Measurements from ENCODE around the gene PLAC8. TPM values are rescaled to one million over a fixed set of nuclear protein-coding genes. Genes with fewer than 3 reads are reported as not detected.

PLAC8 gene
- total and polyA plus RNA-seq, 5 donors from 2014 or later, result 70.0 to 236 (median 148) TPM

Other genes with a start within 250 kb of the PLAC8 start
- gene SEC31A, start 223.6 kb downstream of the PLAC8 start, total RNA-seq, result 130 TPM
- 100 to 1,000 TPM; 101 to 123 (median 117) TPM for gene SEC31A, start 223.6 kb downstream of the PLAC8 start, polyA plus RNA-seq
- 2.3 TPM for gene THAP9, start 214.0 kb downstream of the PLAC8 start, total RNA-seq
- gene THAP9, start 214.0 kb downstream of the PLAC8 start, polyA plus RNA-seq, result 1 to 10 TPM in 2 of 4 donors, under 1 TPM in 2; 0.37 to 2.0 (median 1.4) TPM
- 13.5 TPM for gene LIN54, start 103.9 kb downstream of the PLAC8 start, total RNA-seq
- 10 to 100 TPM in 3 of 4 donors, 1 to 10 TPM in 1; 9.3 to 11.7 (median 10.9) TPM for gene LIN54, start 103.9 kb downstream of the PLAC8 start, polyA plus RNA-seq
- 25.3 TPM for gene COPS4, start 79.5 kb downstream of the PLAC8 start, total RNA-seq
- gene COPS4, start 79.5 kb downstream of the PLAC8 start, polyA plus RNA-seq, result 10 to 100 TPM; 59.1 to 76.8 (median 63.6) TPM
- gene COQ2, start 170.1 kb upstream of the PLAC8 start, total RNA-seq, result 3.9 TPM
- gene COQ2, start 170.1 kb upstream of the PLAC8 start, polyA plus RNA-seq, result 1 to 10 TPM; 5.8 to 8.8 (median 8.1) TPM
- 9.1 TPM for gene HPSE, start 220.1 kb upstream of the PLAC8 start, total RNA-seq
- gene HPSE, start 220.1 kb upstream of the PLAC8 start, polyA plus RNA-seq, result 10 to 100 TPM in 2 of 4 donors, 1 to 10 TPM in 2; 8.3 to 14.0 (median 10.3) TPM